H1 (cell line): ENCODE measurements around the gene CTLA4. TPM values are rescaled to one million over a fixed set of nuclear protein-coding genes. Genes with fewer than 3 reads are reported as not detected.

ENCODE experiments used
- CEBPB ChIP-seq: IDR thresholded peaks from 2 replicates; pipeline ENCODE4 v1.6.1; 2012; ENCODE audit warnings: low read depth, low read length
- EP300 ChIP-seq, 2 experiments: IDR thresholded peaks; 1 replicate in 1 of 2; 2 replicates in 1 of 2; pipeline ENCODE4 v1.6.1; 2011 to 2012; ENCODE audit warnings: low read depth in 2 of 2, low read length in 2 of 2, mild to moderate bottlenecking in 2 of 2, borderline replicate concordance in 1 of 2, inconsistent platforms in 1 of 2, moderate library complexity in 1 of 2
- FOSL1 ChIP-seq: IDR thresholded peaks from 2 replicates; pipeline ENCODE4 v1.6.1; 2011; ENCODE audit warnings: mild to moderate bottlenecking, low read depth, low read length, moderate library complexity; ENCODE audit not compliant: insufficient read depth
- HDAC6 ChIP-seq: IDR thresholded peaks from one replicate; pipeline ENCODE4 v1.7.1; 2012; ENCODE audit warnings: low read depth, mild to moderate bottlenecking, inconsistent platforms, low read length, moderate library complexity
- PHF8 ChIP-seq: fragments of 200-600 bp; sonication (generic); conservative IDR thresholded peaks from 2 replicates; pipeline ENCODE4 v1.7.1; 2012; ENCODE audit warnings: low read depth, mild to moderate bottlenecking, inconsistent platforms, low read length, moderate library complexity
- RAD21 ChIP-seq, 2 experiments: IDR thresholded peaks in 1 of 2; conservative IDR thresholded peaks in 1 of 2; 2 replicates each; pipeline ENCODE4 v1.6.1; 2011; ENCODE audit warnings: low read depth in 2 of 2, low read length in 2 of 2, improper control_type of control experiment in 1 of 2, inconsistent platforms in 1 of 2, mild to moderate bottlenecking in 1 of 2, moderate library complexity in 1 of 2
- polyA plus RNA-seq, 7 experiments: library from polyadenylated mRNA; depleted of rRNA in 3 of 7; stranded (reverse) in 5 of 7; unstranded in 2 of 7; fragments of >200 nt in 5 of 7; fragments of 200-250 nt in 2 of 7; gene quantifications; 1 replicate in 5 of 7; 2 replicates in 1 of 7; 4 replicates in 1 of 7; pipeline versions ENCODE4 v1.2.1 to v1.2.3, GENCODE V29; 2011 to 2013; ENCODE audit warnings: missing spikeins in 2 of 7, mixed read lengths in 2 of 7
- total RNA-seq: library from RNA; stranded (reverse); fragmentation: NEBNext Ultra II Directional; extraction: Animal tissue kit (Norgen Biotek cat#: 25700); gene quantifications from 2 replicates; pipeline ENCODE4 v1.2.1, GENCODE V29; 2021

The CTLA4 gene
- total and polyA plus RNA-seq, 2 of the 8 experiments (the other 6 are each of a cell fraction or from before 2014, with no cell fraction given) = not detected

- no peak for TF ChIP-seq RAD21 (IDR thresholded peaks at IDR 0.05 in 1 of 2, conservative IDR thresholded peaks at IDR 0.05 in 1 of 2; ENCODE audit: low read depth in 2 of 2, low read length in 2 of 2)
- no peak for TF ChIP-seq FOSL1
- TF ChIP-seq HDAC6 = no peak
- no peak for TF ChIP-seq PHF8
- no peak for TF ChIP-seq EP300 (IDR thresholded peaks at IDR 0.05; ENCODE audit: borderline replicate concordance in 1 of 2, low read depth in 2 of 2, low read length in 2 of 2)
- TF ChIP-seq CEBPB = no peak
These were observed 40.7 kb downstream of the CTLA4 start (continued) for GRCh38 chr2:203908066-203908796.
